NCI-H2107 (cell line): ENCODE measurements around the gene CD300LB.
"Not testable (repeated sequence)": the region's sequence is repeated elsewhere in the genome, so short reads cannot be mapped to it uniquely, and the experiment has no call there.

ENCODE experiments used
- DNase-seq: peaks from one replicate; lab custom pipeline; 2025; lab: John Stamatoyannopoulos, UW

The CD300LB gene

DNA sequence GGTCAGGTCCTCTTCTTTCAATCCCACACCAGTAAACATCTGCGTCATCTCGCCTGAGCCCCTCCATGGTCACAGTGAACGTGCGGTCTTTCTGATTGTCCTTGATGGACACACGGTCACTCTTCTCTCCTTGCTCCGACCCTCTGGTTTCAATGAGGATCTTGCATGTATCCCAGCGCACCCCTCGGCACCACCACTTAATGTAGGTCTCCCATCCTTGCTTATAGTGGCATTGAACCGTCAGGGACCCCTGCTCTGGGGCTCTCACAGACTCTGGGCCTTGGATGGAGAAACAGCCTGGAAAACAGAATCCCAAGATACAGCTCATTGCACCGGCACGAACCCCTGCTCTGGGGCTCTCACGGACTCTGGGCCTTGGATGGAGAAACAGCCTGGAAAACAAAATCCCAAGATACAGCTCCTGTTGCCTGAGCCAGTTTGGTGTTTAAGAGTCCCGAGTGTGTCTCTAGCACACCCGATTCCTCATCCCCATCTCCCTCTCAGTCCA is 5.4 kb downstream of the CD300LB start:
- DNase-seq: no peak

DNA sequence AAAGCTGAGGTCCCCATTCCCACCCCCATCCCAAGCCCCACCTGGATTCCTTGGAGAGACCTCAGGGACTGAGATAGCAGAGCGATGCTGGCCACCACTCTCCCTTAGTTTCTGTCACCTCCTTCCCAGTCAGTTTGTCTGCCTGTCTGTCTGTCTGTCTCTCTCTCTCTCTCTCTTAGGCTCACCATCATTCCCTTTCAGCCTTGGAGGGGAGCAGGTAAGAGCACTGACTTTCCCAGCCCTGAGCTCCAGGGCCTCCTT is 5.9 kb downstream of the CD300LB start:
- no peak for DNase-seq

DNA sequence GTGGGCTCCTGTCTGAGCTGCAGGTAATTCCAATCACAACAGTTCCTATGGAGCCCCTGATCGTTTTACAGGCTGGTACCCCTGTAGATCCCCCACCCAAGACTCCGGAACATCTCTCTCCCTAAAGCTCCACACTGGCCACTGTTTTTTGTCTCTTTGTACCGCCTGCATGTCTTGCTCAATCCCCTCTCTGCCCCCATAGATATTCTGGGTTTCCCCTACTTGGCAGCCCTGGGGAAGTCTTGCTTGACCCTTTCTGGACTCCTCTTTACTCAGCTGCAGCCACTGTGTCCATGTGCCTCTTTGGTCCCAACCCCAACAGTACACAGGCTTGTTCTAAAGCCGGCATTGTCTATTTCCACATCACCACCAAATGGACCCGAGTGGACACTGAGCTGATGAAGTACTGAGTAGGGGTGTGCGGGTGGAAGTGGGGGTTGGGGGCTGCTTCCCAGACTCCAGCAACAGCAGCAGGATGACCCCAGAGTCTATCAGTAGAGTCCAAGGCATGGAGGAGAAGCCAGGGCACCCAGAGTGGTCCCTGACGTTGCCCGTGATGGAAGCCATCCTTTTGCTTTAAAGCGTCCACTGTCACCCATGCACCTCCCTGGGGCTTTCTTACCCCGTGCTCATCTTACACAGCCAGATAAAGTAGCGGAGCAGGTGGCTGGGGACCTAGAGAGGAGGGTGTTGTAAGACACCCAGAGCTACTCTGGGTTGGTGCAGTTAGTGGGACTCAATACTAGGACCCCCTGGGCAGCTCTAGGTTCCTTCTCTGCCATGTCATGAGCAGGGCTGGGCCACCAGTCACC is 6.4 kb downstream of the CD300LB start:
- no peak for DNase-seq

DNA sequence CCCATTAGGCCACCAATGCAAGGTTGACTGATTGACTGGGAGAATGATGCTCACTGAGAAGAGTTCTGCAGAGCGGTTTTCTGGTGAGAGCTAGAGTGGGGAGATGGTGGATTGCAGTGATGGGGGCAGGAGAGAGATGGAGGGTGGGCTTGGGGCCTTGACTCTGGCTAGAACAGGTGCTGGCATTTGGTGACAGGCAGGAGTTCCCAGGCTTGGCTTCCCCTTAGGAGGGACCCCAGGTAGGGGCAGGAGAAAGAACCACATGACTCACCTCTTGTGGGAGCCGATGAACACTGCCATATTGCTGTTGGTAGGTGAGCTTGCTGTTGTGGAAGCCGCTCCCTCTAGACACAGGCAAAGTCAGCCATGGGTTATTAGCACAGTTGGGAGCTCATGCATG is 8.0 kb downstream of the CD300LB start:
- DNase-seq: no peak

DNA sequence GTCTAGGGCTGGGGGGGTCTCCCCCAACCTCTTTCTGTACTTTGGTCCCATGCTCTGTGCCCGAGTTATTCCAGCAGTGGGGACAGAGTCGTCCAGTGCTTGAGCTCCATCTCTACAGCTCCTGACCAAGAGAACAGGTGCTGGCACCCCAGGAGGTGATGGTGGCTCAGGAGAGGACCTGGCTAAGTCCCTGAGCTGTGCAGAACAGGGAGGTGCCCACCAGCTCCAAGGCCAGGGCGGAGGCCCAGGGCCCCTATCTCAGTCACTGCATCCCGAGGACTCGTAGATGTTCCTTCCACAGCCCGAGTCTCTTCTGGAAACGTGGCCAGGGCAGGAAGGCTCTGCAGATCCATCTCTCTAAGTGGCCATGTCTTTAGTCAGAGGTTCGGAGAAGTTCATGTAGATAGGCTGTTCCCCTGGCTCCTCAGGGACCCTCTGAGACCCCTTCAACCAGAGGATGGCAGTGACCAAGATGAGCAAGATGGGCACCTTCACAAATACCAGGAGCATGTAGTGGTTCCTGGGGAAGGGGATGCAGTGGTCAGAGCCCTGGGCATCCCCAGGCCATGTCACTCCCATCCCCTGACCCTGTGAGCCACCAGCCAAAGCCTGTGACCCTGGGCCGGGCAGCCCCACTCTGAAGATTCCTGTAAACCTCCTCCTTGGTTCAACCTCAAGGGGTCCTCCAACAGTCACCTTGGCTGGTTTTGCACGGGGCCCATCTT is 8.7 kb downstream of the CD300LB start:
- no peak for DNase-seq

DNA sequence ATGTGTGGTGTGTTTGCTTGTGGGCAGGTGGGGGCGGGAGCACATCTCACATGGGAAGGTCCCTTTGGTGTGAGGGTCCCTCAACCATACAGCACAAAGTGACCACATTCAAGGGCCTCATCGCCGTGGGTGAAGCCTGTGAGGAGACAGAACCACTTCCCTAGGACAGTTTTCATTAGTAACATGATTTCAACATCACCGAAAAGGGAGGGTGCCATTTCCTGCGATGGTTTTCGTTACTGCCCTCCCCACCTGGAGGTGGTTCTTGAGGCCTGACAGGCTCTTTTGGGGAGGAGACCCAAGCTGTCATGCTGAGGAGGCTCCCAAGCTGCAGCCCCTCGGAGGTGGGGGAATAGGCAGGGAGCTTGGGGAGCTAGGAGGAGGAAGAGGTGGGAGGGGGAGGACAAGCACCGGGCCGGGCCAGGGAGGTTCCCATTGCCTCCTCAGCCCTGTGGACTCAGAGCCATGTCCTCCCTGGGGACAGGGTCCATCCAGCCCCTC is 9.5 kb downstream of the CD300LB start:
- no peak for DNase-seq

DNA sequence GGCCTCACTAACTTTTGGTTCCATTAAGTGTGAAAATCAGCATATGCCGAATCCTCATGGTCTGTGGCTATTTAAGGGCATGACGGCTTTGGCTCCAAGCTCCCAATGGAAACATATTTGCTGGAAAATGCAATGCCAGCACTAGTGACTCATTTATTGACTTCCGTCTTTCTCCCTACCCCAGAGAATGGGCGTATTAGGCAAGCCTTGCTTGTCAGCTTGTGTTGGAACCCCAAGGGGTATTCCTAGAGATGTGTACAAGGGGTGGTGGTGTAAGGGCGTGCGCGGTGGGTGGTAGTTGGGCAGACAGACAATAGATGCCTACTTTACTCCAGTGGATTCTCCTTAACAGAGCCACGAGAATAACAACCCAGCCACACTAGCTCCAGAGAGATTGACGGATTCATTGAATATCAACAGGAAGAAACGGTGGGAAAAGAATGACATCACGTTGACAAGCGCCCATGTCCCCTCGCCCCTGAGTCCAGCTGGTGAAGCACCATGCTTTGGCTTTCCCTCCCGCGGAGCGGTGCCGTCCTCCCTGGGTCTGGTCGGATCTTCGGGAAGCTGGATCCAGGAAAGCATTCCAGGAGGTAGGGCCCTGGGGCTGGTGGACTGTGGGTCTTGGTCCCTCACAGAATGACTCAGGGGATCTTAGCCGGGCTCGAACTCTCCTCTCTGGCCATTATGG is 10.3 kb downstream of the CD300LB start:
- DNase-seq: no peak

DNA sequence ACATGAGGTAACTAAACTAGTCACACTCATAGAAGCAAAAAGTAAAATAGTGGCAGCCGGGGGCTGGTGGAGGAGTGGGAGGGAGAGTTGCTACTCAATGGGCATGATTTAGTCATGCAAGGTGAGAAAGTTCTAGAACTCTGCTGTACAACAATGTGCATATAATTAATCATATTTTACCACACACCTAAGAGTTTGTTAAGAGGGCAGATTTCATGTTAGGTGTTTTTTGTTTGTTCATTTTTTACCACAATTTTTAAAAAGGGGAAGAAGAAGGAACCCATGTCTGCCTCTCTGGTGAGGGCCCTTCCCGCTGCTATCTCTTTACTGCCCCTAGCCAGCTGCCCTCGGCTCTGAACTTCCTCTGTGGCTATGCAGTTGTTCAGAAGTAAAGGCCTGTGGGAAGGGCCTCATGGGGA is 11.2 kb downstream of the CD300LB start:
- no peak for DNase-seq

DNA sequence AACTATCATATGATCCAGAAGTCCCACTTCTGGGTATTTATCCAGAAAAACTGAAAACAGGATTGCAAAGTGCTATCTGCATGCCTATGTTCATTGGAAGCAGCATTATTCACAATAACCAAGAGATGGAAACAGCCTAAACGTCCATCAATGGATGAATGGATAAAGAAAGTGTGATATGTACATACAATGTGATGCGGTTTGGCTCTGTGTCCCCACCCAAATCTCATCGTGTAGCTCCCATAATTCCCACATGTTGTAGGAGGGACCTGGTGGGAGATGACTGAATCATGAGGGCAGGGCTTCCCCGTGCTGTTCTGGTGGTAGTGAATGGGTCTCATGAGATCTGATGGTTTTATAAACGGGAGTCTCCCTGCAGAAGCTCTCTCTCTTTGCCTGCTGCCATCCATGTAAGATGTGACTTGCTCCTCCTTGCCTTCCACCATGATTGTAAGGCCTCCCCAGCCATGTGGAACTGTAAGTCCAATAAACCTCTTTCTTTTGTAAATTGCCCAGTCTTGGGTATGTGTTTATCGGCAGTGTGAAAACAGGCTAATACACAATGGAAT is 12.8 kb downstream of the CD300LB start:
- not testable (repeated sequence) for DNase-seq

DNA sequence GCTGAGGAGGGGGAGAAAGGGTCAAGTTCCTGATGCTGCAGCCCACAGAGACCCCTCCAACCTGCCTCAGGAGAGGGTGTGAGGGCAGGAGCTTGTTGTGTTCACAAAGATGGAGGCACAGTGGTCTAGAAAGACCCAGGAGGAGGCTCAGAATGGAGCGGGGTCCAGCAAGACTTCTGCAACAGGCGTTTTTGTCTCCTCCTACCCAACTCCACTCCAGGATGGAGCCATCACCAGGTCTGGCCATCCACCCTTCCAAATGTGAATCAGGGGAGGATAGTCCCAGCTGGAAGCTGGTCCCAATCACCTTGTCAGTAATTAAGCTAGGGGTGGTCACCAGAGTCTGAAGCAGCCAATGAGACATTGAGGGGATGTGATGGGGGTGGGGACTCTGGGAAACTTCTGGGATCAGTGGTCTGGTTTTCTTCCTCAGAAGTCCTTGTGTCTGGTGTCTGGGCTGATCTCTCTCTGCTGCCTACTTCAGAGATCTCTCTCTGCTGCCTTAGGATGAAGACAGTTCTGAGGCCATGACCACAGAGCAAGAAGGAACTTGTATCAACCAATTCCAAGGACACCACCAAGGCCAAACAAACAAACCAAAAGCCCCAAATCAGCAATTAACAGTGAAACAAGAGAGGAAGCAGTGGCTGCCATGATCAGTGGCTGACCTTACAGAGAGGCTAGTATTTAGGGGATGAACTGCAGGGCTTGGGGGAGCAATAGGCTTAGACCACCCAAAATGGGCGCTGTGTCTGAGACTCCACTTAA is 14.5 kb downstream of the CD300LB start:
- no peak for DNase-seq

DNA sequence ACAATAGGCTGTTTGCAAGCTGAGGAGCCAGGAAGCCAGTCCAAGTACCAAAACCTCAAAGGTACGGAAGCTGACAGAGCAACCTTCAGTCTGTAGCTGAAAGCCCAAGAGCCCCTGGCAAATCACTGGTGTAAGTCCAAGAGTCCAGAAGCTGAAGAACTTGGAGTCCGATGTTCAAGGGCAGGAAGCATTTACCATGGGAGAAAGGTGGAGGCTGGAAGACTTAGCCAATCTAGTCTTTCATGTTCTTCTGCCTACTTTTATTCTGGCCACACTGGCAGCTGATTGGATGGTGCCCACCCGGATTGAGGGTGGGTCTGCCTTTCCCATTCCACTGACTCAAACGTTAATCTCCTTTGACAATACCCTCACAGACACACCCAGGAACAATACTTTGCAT is 15.3 kb downstream of the CD300LB start:
- no peak for DNase-seq

DNA sequence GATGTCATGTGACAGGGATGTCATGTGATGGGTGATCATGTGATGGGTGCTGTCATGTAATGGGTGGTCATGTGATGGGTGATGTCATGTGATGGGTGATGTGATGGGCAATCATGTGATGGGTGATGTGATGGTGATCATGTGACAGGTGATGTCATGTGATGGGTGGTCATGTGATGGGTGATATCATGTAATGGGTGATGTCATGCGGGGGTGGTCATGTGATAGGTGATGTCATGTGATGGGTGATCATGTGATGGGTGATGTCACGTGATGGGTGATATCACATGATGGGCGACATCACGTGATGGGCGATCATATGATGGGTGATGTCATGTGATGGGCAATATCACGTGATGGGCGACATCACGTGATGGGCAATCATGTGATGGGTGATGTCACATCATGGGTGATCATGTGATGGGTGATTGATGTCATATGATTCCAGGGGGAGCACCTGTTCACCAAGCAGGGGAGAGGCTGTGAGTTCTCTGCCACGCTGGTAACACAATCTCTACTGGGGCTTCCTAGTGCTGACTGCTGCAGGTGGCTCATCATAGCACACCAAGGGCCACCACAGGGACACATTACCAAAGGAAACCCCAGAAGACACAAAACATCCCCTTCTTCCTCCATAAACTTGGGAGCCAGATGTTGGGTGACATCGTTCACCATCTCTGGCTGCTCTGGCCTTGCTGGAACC is 16.5 kb downstream of the CD300LB start:
- DNase-seq: no peak

DNA sequence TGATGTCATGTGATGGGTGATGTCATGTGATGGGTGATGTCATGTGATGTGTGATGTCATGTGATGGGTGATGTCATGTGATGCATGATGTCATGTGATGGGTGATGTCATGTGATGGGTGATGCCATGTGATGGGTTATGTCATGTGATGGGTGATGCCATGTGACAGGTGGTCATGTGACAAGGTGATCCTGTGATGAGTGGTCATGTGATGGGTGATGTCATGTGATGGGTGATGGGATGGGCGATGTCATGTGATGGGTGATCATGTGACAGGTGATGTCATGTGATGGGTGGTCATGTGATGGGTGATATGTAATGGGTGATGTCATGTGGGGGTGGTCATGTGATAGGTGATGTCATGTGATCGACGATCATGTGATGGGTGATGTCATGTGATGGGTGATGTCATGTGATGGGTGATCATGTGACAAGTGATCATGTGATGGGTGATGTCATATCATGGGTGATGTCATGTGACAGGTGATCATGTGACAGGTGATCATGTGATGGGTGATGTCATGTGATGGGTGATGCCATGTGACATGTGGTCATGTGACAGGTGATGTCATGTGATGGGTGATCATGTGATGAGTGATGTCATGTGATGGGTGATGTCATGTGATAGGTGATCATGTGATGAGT is 17.2 kb downstream of the CD300LB start:
- no peak for DNase-seq

DNA sequence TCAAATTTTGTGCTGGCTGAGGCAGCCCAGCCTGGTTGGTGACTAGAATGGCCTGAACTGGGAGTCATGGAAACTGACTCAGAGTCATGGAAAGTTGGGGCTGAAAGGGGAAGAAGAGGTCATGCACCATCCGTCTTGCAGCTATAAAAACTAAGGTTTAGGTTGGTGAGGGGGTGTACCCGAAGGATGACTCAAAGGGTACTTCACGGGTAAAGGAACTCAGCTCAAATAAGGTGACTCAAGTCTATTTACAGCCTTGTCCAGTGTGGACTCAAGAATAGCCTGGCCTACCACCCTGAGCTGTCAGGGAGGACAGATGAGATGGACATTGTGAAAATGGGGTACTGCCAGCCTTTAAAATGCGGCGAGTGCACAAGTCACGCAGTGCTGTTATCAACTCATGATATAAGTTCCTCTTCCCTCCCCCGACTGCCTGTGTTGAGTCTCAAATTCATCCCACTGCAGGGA is 18.6 kb downstream of the CD300LB start:
- DNase-seq: no peak

DNA sequence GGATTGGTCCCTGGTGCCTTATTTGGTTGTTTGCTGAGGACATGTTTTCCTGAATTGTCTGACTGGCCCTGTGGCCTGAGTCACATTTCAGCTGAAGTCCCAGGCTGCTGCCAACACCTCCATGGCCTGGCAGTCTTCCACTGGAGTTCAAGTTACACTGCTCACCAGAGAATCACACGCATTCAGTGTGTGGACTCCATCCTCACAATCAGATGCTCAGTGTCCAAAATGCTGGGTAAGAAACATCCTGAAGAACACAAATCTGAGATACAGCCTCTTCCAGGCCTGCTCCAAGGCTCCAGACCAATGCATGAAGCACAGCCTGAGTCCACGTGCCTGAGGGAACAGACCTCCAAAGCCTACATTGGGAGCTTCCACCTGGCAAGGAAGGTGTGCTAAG is 19.2 kb downstream of the CD300LB start:
- no peak for DNase-seq

DNA sequence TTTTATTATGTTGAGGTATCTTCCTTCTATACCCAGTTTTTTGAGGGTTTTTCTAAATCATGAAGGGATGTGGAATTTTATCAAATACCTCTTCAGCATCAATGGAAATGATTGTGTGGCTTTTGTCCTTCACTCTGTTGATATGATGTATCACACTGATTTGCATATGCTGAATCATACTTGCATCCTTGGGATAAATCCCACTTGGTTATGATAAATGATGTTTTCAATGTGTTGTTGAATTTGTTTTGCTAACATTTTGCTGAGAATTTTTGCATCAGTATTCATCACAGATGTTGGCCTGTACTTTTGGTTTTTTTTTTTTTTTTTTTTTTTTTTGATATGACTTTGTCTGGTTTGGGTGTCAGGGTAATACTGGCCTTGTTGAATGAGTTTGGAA is 23.1 kb downstream of the CD300LB start:
- DNase-seq: no peak

DNA sequence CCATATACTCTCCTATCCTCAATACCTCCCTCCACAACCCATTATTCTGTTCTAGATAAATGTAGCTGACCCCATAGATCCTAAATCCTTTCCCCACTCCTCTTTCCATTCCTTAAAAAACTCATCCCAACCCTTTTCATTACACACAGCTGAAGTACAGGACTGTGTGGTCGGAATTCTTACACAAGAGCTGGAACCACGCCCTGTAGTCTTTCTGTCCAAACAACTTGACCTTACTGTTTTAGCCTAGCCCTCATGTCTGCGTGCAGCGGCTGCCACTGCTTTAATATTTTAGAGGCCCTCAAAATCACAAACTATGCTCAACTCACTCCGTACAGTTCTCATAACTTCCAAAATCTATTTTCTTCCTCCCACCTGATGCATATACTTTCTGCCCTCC is 27.3 kb downstream of the CD300LB start:
- not testable (repeated sequence) for DNase-seq

DNA sequence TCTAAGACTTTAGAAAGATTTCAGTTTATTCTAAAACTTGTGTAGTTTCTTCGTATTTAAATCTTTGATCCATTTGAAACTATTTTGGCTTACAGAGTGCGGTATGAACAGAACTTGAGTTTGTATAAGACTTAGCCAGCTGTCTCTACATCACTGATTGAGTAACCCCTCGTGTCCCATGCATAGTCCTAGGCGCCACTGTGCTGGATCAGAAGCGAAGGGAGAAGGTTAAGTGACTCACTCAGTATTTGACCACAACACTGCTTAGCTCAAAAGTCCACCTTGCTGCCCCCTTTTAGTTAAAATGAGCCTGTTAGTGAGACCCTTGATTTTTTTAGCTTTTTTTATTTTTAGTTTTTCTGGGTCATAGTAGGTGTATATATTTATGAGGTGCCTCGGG is 28.4 kb downstream of the CD300LB start:
- no peak for DNase-seq

DNA sequence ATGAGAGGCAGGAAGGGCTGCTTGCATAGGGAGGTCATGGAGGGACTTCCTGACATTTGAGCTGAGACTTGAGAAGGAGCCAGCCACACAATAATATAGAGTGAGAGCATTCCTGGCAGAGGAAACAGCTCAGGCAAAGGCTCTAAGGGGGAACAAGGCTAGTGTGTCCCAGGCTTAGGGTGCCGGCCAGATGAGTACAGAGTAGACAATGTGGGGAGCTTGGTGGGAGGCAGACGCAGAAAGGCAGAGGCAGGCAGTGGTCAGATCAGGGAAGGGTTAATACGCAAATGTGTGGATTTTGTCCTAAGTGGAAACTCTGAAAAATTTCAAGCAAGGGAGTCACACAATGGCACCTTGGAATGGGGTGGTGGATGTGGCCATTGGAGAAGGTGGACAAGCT is 31.3 kb downstream of the CD300LB start:
- DNase-seq: no peak

DNA sequence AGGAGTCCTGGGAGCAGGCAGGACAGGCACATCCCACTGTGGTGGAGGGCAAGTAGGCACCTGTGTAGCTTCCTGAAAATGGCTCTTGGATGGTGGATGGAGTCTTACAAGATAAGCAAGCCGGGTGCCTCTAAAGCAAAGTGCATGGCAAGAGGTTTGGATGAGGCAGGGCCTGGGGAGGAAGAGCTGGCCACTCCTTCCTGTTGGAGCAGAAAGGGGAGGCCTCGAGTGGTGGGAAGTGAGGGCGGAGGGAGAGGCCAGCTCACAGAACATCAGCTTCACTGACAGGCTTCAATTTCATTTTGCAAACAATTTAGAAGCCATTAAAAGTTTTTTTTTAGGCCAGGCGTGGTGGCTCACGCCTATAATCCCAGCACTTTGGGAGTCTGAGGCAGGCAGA is 33.8 kb downstream of the CD300LB start:
- DNase-seq: no peak
